GM18861 (cell line): ENCODE data around the gene KRT36.

ENCODE experiments used
- ATAC-seq: cut with Tn5 transposase; IDR thresholded peaks from one replicate; pipeline ENCODE4 v1.9.1; 2021; ENCODE audit not compliant: unreplicated experiment

The KRT36 gene

DNA sequence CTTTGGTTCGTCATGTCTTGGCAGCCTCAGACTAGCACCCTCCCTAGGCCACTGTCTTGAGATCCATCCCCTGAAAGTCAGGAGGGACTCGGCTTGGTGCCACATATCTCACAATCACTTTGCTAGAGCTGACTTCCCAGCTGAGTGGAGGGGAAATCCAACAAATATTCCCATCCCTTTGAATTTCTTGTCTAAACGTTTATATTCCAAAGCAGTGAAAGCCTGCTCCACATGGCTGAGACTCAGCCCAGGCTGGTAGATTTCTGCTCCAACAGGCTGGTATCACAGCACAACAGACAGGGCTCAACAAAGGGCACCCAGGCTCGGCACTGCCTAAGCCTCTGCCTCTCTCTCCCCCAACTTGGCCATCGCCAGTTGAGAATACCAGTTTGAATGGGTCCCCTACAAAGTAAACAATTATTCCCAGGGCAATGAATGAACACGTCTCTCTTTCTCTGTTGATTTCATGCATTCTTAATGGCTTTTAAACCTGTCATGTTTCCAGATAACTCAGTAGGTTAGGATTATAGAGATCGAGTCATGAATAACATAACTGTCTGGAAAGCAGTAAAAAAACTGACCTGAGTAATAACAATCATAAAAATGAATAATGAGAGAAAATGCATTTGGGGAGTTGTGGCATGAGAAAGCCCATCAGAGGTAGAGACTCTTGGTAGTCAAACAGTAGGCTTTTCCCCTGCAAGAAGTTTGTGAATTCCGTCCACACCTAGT lies 14.7 kb upstream of the KRT36 start:
- no peak for ATAC-seq

DNA sequence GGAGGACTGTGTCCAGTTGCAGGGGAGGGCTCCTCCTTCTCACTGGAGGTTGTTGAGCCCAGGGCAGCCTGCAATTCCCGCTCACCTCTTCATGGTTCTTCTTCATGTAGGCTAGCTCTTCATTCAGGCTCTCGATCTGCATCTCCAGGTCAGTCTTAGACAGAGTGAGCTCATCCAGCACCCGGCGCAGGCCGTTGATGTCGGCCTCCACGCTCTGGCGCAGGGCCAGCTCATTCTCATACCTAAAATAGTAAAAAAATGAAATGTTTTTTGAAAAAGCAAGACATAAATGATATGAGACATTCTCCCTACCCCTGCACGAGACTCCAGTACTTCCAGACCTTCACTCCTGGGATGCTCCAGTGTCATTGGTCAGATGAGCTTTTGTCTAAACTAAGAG lies 13.5 kb upstream of the KRT36 start:
- ATAC-seq: no peak

DNA sequence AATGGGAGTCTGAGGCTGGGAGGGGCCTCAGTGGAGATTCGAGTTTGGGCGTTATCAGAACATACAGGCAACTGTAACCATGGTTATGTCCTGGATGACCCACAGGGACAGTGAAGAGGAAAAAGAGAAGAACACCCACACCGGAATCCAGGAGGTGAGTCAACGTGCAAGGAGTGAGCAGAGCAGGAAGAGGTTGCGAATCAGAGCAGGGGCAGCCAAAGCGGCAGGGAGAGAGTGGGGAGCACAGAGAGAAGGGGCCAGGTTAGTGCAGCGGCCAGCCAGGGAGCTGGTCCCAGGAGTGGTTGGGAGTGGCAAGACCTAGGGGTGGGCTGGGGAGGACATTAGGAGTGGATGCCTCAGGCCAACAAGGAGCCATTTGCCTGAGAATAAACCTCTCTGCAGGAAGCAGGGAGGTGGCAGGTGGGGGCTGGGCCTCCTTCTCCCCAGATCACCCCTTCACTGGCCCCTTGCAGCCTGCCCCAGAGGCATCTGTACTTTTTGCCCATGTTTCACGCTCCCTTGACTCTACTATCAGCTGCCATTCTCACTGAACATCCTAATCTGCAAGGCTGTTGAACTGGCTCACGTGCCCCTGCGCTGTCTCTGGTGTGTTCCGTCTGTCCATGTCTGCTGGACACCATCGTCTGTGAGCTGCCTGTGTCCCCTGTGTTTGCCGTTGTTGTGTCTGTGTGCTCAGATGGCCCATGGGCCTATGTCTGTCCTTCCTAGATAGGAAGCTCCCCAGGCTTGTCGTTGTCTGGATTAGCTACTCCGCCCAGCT lies 10.6 kb upstream of the KRT36 start:
- no peak for ATAC-seq

DNA sequence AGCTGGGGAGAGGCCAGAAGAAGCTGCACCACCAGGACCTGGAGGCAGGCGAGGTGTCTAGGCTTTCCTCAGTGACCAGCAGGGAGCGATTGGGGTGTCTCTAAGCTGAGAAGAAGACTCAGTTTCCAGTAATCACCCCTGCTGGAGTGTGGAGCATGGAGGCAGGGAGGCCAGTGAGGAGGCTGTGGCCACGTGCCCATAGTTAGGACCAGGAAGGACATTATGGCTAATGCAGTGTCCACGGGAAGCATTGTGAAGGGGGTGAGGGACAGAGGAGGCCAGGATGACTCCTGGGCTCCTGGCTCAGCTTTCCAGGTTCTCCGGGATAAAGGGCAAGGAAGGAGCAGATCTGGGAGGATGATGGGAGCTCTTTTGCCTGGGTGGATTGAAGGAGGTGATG lies 10.0 kb upstream of the KRT36 start:
- no peak for ATAC-seq

DNA sequence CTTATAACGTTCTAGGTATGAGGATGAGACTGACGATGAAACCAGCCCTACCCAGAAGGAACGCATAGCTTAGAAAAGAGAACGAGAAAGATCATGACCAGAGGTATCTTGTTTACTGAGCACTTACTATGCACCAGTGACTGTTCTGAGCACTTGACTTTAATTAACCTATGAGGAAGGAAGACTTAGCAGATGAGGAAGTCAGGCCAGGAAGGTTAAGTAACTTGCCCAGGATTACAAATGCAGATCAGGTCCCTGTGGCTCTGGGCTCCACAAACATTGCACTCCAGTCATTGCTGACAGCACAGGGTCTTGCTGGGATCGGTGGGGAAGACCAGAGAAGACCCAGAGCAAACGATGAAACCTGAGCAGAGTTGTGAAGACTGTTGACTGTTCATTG lies 8.6 kb upstream of the KRT36 start:
- no peak for ATAC-seq

DNA sequence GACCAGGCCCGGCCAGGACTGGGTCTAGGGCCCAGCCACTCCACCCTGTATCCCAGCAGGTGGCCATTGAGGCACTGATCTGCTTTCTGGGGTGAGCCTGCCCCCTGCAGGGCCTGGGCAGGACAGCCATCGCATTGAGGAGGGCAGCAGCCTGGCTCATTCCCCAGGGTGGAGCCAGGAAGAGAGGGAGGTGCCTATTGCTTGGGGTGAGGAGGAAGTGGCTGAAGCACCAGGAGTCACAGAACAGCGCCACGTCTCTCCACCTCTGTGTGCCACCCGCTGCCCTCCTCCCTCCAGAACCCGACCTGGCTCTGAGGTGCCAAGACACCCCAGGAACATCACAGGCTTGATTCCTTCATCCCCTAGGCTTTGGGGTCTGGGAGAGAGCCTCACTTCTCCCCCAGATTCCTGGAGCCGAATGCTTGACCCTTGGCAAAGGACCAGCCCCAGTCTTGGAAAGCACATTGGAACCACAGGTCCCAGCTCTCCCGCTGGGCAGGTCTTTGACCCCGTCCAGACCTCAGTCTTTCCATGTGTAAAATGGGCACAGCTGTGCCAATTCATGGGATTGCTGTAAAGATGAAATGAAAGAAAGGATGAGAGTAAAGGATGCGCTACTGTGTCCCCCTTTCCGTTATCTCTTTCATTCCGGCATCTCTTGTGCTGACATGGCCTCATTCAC lies 7.2 kb upstream of the KRT36 start:
- peak; percentile 70 for ATAC-seq

DNA sequence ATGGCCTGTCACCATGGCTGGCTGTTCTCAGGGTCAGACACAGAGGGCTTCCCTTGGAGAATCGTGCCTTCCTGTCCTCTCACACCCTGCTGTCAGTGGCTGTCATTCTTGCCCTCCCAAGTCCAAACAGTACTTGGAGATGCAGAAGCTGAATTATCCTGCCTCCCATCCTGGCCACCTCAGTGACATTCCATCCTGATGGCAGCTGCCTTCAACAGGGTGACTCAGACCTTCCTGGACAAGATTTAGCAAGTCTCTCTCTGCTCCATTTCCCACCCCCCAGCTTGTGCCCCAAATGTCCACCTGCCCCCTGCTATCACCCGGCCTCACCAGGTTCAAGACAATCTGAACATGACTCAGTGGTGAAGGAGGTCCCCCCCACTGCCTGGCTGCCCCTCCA lies 4.8 kb upstream of the KRT36 start:
- no peak for ATAC-seq

DNA sequence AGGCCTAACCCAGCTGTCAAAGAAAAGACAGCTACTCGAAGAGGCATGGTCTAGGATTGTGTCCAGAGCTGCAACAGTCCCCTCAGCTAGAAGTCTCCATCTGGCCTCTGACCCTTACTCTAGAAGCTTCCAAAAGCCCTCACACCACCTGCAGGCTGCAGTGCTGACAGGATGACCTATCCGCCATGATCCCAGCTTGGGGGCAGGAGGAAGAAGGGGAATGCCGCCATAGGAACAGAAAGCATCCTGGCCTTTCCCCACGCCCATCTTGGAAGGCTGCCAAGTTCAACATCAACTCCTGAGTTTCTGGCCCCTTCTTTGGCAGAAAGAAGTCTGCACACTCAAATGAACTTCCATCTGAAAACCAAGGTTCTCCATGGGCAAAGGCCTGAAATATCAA lies 3.1 kb upstream of the KRT36 start:
- ATAC-seq: no peak

DNA sequence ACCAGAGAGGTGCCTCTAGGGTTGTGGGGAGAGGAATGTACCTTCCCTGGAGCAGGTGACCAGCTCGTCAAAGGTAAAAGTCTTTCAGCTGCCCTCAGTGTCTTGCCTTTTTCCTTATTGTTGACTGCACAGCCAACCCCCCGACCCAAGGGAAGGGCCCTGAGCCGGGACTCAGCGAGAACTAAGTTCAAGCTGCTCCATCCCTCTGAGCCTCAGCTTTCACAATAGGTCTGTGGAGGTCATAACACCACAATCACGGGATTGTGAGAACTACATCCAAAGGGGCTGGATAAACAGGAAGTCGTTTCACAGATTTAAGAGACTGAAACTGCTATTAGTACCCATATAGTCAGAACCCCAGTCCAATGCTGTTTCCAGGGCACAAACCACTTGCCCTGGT lies 2.6 kb upstream of the KRT36 start:
- no peak for ATAC-seq

DNA sequence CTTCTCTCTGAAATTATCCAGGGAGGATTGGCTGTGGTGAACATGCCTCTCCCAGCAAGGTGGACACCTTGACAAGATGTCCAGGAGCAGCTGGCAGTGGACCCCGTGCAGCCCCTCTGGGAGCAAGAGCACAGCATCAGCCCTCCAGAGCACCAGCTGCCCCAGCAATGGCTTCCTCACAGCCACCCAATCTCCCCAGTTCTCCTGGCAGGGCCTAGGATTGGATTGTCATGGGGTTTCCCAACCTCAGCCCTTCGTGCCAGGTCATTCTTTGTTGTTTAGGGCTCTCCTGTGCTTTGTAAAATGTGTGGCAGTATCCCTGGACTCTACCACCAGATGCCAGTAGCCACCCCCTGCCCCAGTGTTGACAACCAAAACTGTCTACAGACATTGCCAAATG lies 1.8 kb upstream of the KRT36 start:
- no peak for ATAC-seq

DNA sequence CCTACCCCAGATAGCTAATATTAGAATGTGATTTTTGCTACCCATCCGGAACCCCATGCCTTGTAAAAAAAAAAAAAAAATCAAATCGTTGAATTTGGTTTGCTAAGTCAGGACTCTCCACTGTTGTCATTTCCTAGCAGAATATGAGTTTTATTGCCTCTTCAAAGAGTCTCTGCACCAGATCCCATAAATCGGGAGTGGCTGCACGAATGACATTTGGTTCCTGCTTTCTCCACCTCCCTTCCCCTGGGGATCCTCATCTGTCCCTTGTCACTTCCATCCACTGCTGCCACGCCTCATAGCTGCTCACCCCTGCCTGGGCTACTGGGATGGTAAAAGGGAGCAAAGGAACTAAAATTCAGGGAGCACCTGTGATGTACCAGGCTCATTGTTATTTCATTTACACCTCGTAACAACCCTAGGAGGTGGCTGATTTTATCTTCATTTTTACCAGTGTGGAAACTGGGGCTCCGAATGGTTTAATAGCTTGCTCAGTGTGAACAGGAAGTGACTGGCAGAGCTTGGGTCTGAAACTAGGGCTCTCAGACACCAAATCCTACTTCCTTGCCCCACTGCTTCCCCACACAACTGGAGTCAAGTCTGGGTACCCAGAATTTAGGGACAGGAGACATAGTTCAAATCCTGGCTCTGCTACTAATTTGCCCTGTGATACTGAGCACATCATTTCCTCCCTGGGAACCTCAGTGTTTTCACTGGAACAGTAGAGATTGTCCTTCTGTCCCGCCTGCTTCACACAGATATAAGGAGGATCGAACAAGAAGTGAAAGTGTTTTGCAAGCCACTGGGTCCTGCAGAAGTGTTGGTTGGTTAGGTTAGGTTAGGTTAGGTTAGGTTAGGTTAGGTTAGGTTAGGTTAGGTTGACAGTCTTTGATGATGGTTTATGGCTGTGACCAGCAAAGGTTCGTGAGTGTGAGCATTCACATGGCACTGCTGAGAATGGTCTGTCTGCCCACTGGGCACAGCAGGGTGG lies 585 bp upstream of the KRT36 start:
- no peak for ATAC-seq

DNA sequence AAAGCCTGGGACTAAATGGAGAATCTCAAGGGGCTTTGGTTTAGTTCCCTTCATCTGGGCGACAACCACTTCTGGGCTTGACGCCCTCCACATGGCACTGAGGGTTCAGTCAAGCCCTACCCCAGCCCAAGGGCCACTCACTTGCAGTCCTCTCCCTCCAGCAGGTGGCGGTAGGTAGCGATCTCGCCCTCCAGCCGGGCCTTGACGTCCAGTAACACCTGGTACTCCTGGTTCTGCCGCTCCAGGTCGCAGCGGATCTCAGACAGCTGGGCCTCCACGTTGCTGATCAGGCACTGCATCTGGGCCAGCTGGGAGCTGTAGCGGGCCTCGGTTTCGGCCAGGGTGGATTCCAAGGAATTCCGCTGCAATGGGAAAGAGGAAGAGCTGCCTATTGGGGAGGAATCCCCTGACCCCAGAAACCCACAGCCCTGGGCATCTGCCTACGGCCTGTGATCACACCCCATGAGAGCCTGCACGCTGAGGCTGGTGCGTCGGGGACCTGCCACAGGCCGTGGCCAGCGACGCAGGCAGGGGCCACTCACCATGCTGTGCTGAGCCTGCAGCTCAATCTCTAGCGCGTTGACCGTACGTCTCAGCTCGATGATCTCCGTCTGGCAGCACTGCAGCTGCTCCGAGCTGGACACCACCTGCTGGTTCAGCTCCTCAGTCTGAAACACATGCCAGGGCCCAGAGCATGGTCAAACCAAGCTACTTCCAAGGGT lies 2.7 kb downstream of the KRT36 start:
- ATAC-seq: no peak

DNA sequence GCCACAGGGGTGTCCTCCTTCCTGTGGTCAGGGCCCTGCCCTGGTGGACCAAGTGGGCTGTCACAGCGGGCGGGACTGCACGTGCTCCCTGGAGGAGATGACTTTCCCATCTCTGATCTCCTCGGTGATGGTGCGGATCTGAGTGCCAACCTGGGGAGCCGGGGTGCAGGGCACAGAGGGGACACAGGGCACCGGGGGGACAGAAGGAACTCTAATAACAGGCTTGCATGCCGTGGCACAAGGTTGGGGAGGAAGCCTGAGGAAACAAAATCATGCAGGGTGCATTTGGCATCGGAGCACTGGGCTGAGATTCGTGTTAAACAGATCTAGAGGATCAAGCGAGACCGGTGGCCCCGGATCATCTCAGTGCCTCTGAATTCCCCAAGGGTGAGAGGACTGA lies 3.4 kb downstream of the KRT36 start:
- ATAC-seq: no peak

DNA sequence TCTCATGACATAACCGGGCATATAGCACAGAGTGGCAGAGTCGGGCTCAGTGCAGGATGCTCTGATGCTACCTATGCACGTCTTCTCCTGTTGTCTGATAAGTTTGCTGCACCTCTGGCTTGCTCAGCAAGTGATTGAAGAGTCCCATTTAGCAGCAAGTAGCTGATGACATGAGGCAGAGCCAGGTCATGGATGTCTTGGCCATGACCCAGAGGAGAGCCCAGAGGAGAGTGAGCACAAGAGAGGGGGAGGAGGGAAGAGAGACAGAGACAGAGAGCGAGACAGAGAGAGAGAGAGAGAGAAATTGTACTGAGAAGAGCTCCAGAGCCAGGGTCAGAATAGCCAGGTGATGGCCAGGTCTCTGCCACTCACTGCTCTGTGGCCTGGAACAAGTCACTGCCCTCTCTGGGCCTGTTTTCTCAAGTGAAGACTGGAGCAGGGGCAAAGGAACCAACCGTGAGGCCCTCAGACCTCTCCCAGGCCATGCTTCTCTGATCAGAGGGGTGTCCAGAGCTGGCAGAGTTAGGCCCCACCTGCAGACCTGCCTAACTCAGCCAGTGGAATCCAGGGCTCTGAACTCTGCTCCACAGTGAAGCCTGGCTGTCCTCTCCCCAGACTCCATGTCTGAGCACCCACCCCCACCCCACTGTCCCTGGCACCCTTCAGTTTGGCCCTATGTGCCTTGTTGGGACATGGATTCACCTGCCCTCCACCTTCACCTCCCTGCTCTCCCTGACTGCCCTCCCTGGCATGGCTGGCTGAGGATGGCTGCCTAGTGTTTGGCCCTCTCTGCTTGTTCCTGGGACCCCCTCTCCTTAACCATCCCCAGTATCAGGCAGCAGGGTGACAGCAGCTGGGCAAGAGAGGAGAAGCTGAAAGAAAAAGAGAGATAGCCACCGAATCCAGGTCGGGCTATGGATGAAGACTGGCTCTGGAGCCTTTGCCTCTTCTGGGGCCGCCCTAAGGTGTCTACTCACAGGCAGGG lies 4.5 kb downstream of the KRT36 start:
- ATAC-seq: no peak

DNA sequence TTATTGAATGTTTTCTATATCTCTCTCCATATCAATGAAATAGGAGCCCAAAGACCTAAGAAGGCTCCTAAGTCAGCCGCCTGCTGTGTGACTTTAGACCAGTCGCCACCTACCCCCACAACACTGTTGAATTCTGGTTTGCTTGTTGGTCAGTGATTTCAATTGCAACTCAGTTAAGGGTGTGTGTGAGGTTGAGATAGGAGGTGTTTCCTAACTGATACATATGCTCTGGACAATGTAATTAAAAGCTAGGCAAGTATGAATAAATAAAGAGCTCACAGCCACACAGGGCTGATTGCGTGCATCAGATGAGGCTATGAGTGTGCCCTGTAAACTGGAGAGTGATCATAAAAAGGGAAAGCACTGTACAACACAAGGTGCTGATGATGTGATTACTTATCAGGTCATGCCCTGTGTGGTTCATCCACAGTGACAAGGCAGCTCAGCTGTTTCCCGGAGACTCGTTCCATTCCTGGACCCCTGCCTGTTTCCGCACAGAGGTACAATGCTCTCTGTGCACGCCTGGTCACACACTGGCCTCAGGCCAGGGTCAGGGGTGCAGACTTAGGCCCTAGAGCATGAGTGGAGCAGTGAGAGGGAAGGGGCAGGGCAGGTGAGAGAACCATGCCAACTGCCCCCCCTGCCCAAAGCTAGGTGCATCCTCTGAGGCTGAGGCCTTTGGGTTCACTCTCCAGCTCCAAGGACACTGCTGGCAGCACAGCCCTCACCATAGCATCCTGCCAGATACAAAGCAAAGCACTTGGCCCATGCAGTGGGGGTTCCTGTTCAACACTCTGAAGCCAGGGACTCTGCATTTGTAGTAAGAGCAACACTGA lies 5.5 kb downstream of the KRT36 start:
- no peak for ATAC-seq

DNA sequence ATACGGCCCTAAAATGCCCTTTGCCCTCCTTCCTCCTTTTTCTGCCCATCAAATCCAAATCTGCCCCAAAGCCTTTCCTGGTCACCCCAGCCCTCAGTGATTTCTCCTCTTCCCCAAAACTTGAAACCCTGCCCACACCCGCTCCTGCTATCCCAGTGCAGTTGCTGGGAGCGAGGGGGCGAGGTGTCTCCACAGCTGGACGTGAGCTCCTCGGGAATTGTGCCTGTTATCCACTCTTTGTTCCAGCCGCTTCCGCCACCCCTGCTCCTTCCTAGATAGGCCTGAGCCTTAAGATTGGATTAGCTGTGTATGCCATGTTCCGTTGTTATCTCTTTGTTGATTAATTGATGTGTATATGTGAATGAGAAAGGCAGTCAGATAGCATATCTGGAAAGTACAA lies 6.2 kb downstream of the KRT36 start:
- no peak for ATAC-seq

DNA sequence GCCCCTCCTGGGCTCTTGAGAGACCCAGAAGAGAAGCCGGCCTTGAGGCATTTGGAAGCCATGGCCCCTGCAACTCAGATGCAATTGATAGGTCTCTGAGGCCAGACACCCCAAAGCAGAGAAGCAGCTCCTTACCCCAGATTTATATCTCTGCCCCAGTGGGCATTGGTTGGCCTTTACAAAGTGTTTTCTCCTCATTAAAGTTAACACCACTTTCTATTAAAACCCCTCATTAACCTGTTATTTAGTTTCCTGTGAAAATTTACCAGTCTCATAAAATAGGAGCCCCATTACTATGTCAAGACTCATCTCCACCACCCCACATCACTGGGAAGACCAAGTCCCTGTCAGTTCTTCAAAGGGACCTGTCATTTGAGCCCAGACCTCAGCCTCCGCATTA lies 8.7 kb downstream of the KRT36 start, which contains the start of gene KRT35:
Gene KRT35, minus strand, starts transcription at position 116 of the 400 bp plus-strand sequence. Its CDS starts 54 bp downstream, at position 62.
- no peak for ATAC-seq

DNA sequence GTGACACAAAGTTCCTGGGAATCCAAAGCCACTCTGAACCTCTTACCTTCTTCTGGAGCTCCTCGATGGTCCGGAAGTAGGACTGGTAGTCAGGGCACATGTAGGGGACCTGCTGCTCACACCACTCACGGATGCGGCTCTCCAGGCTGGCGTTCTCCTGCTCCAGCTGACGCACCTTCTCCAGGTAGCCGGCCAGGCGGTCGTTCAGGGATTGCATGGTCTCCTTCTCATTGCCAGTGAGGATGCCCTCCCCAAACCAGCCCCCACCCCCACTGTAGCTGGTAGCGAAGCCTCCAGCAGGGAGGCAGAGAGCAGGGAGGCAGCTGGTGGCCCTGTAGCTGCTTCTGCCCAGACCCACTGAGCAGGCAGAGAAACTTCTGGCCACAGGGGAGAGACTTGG lies 9.1 kb downstream of the KRT36 start:
- no peak for ATAC-seq
